Measurements from ENCODE around the gene CDC42SE2. TPM values are rescaled to one million over a fixed set of nuclear protein-coding genes. Genes with fewer than 3 reads are reported as not detected.

CDC42SE2 gene
- polyA plus RNA-seq, 3 donors: 34.4 to 135 (median 92.6) TPM

DNA sequence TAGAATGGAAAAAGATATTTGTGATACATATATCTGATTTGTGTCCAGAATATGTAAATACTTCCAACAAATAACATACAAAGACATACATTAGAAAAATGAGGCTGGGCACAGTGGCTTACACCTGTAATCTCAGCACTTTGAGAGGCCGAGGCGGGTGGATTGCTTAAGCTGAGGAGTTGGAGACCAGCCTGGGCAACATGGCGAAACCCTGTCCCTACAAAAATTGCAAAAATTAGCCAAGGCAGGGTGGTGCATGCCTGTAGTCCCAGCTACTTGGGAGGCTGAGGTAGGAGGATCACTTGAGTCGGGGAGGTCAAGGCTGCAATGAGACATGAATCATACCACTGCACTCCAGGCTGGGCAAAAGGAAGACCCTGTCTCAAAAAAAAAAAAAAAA is 46.1 kb upstream of the CDC42SE2 start:
- Histone ChIP-seq H3K27ac (ENCODE audit: low read depth in 1 of 2, low read length in 2 of 2) (no peak overlapping the region), H3K4me3 (replicated peaks in 1 of 3; ENCODE audit: low read depth in 2 of 3, low read length in 3 of 3) (no peak overlapping the region), H3K4me2 (replicated peaks; ENCODE audit: extremely low read depth, low read length, poor library complexity, severe bottlenecking) (no peak overlapping the region), H3K9me3 (replicated peaks in 1 of 2; ENCODE audit: control insufficient read depth in 1 of 2, insufficient read depth in 1 of 2, low read length in 2 of 2) (no peaks in the 10 kb centered on the region), H3K27me3 (ENCODE audit: control insufficient read depth in 2 of 2, insufficient read depth in 2 of 2, low read length in 2 of 2) (no peaks in the 10 kb centered on the region), H3K4me1 (ENCODE audit: control insufficient read depth in 1 of 2, insufficient read depth in 2 of 2, low read length in 2 of 2) (peaks cover 24 to 26% of the 10 kb centered on the region in 2 donors), H3K79me2 (ENCODE audit: insufficient read depth, low read length) (no peaks in the 10 kb centered on the region), H4K20me1 (ENCODE audit: insufficient read depth, low read length) (no peaks in the 10 kb centered on the region), H3K36me3 (replicated peaks in 1 of 2; ENCODE audit: control insufficient read depth in 1 of 2, insufficient read depth in 2 of 2, low read length in 2 of 2) (no peaks in the 10 kb centered on the region), H3K9ac (ENCODE audit: insufficient read depth, low read length, poor library complexity, severe bottlenecking) (no peak overlapping the region), H2AFZ (ENCODE audit: insufficient read depth, low read depth, low read length, poor library complexity, severe bottlenecking) (no peak overlapping the region)
- peaks cover 0 to 3% (median 0%) of the 10 kb centered on the region in 7 donors for H3K9me3 Mint-ChIP-seq
- H3K4me1 Mint-ChIP-seq: peaks cover 17% of the 10 kb centered on the region
- H3K27ac Mint-ChIP-seq: no peak overlapping the region
- DNase-seq: no peak
- WGBS (ENCODE audit: insufficient coverage): 74% methylated on average over 4 of the region's 4 CpGs
- peaks cover 0 to 4% of the 10 kb centered on the region in 2 donors for H3K36me3 Mint-ChIP-seq
- TF ChIP-seq, protein P1, sequence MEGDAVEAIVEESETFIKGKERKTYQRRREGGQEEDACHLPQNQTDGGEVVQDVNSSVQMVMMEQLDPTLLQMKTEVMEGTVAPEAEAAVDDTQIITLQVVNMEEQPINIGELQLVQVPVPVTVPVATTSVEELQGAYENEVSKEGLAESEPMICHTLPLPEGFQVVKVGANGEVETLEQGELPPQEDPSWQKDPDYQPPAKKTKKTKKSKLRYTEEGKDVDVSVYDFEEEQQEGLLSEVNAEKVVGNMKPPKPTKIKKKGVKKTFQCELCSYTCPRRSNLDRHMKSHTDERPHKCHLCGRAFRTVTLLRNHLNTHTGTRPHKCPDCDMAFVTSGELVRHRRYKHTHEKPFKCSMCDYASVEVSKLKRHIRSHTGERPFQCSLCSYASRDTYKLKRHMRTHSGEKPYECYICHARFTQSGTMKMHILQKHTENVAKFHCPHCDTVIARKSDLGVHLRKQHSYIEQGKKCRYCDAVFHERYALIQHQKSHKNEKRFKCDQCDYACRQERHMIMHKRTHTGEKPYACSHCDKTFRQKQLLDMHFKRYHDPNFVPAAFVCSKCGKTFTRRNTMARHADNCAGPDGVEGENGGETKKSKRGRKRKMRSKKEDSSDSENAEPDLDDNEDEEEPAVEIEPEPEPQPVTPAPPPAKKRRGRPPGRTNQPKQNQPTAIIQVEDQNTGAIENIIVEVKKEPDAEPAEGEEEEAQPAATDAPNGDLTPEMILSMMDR (IDR thresholded peaks at IDR 0.05): no peak
- intact Hi-C loops (cut with micrococcal nuclease): no loop called here
- H3K27me3 Mint-ChIP-seq (ENCODE audit: low read depth in 3 of 3): no peaks in the 10 kb centered on the region
- no peak overlapping the region for H3K4me3 Mint-ChIP-seq

- Mint-ChIP-seq H3K27me3 (ENCODE audit: low read depth in 3 of 3) (no peaks in the 10 kb centered on the region), H3K9me3 (peaks cover 0 to 3% (median 0%) of the 10 kb centered on the region in 7 donors), H3K36me3 (peaks cover 0 to 6% of the 10 kb centered on the region in 2 donors), H3K4me1 (peaks cover 17% of the 10 kb centered on the region), H3K27ac (no peak overlapping the region), H3K4me3 (no peak overlapping the region)
- Histone ChIP-seq H3K9me3 (replicated peaks in 1 of 2; ENCODE audit: control insufficient read depth in 1 of 2, insufficient read depth in 1 of 2, low read length in 2 of 2) (no peaks in the 10 kb centered on the region), H3K27me3 (ENCODE audit: control insufficient read depth in 2 of 2, insufficient read depth in 2 of 2, low read length in 2 of 2) (no peaks in the 10 kb centered on the region), H3K4me2 (replicated peaks; ENCODE audit: extremely low read depth, low read length, poor library complexity, severe bottlenecking) (no peak overlapping the region), H3K4me1 (ENCODE audit: control insufficient read depth in 1 of 2, insufficient read depth in 2 of 2, low read length in 2 of 2) (peaks cover 29 to 30% of the 10 kb centered on the region in 2 donors), H3K9ac (ENCODE audit: insufficient read depth, low read length, poor library complexity, severe bottlenecking) (no peak overlapping the region), H3K36me3 (replicated peaks in 1 of 2; ENCODE audit: control insufficient read depth in 1 of 2, insufficient read depth in 2 of 2, low read length in 2 of 2) (no peaks in the 10 kb centered on the region), H2AFZ (ENCODE audit: insufficient read depth, low read depth, low read length, poor library complexity, severe bottlenecking) (no peak overlapping the region), H4K20me1 (ENCODE audit: insufficient read depth, low read length) (no peaks in the 10 kb centered on the region), H3K4me3 (replicated peaks in 1 of 3; ENCODE audit: low read depth in 2 of 3, low read length in 3 of 3) (no peak overlapping the region), H3K27ac (ENCODE audit: low read depth in 1 of 2, low read length in 2 of 2) (no peak overlapping the region), H3K79me2 (ENCODE audit: insufficient read depth, low read length) (no peaks in the 10 kb centered on the region)
- DNase-seq: no peak
- intact Hi-C loops (cut with micrococcal nuclease): no loop called here
- WGBS (ENCODE audit: insufficient coverage): no CpG with 5 or more reads among the region's 4 CpGs
- TF ChIP-seq, protein P1 (IDR thresholded peaks at IDR 0.05): no peak
Measured at GRCh38 chr5:131218392-131218791, 45.5 kb upstream of the CDC42SE2 start.
